ENCODE measurements around the gene RPS21. TPM values are rescaled to one million over a fixed set of nuclear protein-coding genes. Genes with fewer than 3 reads are reported as not detected.

The RPS21 gene
- total and polyA plus RNA-seq, 2 of the 13 experiments (the other 11 are each of a cell fraction or from before 2014, with no cell fraction given): 2,647 to 11,063 TPM

- TF ChIP-seq ZNF121 (CRISPR knock-in tag; IDR thresholded peaks at IDR 0.05): no peak
- peak; percentile 61; the same call in 1 of the 2 replicates for TF ChIP-seq TGIF2 (CRISPR knock-in tag; IDR thresholded peaks at IDR 0.05)
- TF ChIP-seq EP300 (IDR thresholded peaks at IDR 0.05; ENCODE audit: low read depth in 2 of 2, low read length in 2 of 2): peak in 1 of 2 experiments; percentile 58; a peak in 1 of 4 replicates
- peak; percentile 58 for TF ChIP-seq EP300 (CRISPR knock-in tag; IDR thresholded peaks at IDR 0.05; ENCODE audit: borderline replicate concordance)
- no peak for TF ChIP-seq HOXA7 (CRISPR knock-in tag; IDR thresholded peaks at IDR 0.05)
- TF ChIP-seq STAG1 (CRISPR knock-in tag; IDR thresholded peaks at IDR 0.05): peak; percentile 96
- TF ChIP-seq ZNF557 (CRISPR knock-in tag; IDR thresholded peaks at IDR 0.05): peak; percentile 91; the same call in 1 of the 2 replicates
- no peak for TF ChIP-seq ZFP41 (CRISPR knock-in tag; IDR thresholded peaks at IDR 0.05; ENCODE audit: borderline replicate concordance)
- no peak for TF ChIP-seq ZNF432 (CRISPR knock-in tag; IDR thresholded peaks at IDR 0.05; ENCODE audit: borderline replicate concordance)
- TF ChIP-seq, protein P1, sequence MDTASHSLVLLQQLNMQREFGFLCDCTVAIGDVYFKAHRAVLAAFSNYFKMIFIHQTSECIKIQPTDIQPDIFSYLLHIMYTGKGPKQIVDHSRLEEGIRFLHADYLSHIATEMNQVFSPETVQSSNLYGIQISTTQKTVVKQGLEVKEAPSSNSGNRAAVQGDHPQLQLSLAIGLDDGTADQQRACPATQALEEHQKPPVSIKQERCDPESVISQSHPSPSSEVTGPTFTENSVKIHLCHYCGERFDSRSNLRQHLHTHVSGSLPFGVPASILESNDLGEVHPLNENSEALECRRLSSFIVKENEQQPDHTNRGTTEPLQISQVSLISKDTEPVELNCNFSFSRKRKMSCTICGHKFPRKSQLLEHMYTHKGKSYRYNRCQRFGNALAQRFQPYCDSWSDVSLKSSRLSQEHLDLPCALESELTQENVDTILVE (CRISPR knock-in tag; IDR thresholded peaks at IDR 0.05): peak; percentile 52; the same call in 1 of the 2 replicates
- TF ChIP-seq MZF1 (CRISPR knock-in tag; IDR thresholded peaks at IDR 0.05; ENCODE audit: borderline replicate concordance): no peak
- no peak for TF ChIP-seq ZFP82 (CRISPR knock-in tag; IDR thresholded peaks at IDR 0.05; ENCODE audit: borderline replicate concordance)
- no peak for TF ChIP-seq SP1 (IDR thresholded peaks at IDR 0.05)
- peak; percentile 53 for TF ChIP-seq SP1 (CRISPR knock-in tag; IDR thresholded peaks at IDR 0.05)
- TF ChIP-seq ZNF333 (CRISPR knock-in tag; IDR thresholded peaks at IDR 0.05; ENCODE audit: borderline replicate concordance): no peak; the same call in 1 of the 2 replicates
- TF ChIP-seq ZNF253 (CRISPR knock-in tag; IDR thresholded peaks at IDR 0.05; ENCODE audit: borderline replicate concordance): no peak
- peak; percentile 54 for TF ChIP-seq FOXK1 (CRISPR knock-in tag; IDR thresholded peaks at IDR 0.05; ENCODE audit: borderline replicate concordance, low read depth)
- TF ChIP-seq ELF3 (CRISPR knock-in tag; IDR thresholded peaks at IDR 0.05): peak; percentile 73; the same call in 1 of the 2 replicates
- TF ChIP-seq ZBTB49 (CRISPR knock-in tag; IDR thresholded peaks at IDR 0.05; ENCODE audit: borderline replicate concordance): no peak
- peak; percentile 73; the same call in 1 of the 2 replicates for TF ChIP-seq EED (CRISPR knock-in tag; IDR thresholded peaks at IDR 0.05)
- no peak for TF ChIP-seq ZNF292 (CRISPR knock-in tag; IDR thresholded peaks at IDR 0.05; ENCODE audit: borderline replicate concordance, low read depth)
- TF ChIP-seq ZNF619 (CRISPR knock-in tag; IDR thresholded peaks at IDR 0.05): 0 out of 2 replicates have a peak, but pooled peaks have one; percentile 52
- peak; percentile 72 for TF ChIP-seq SP5 (CRISPR knock-in tag; IDR thresholded peaks at IDR 0.05; ENCODE audit: borderline replicate concordance, low read depth)
- TF ChIP-seq GTF2F1 (IDR thresholded peaks at IDR 0.05; ENCODE audit: low read length): no peak
- no peak for TF ChIP-seq ELK4 (CRISPR knock-in tag; IDR thresholded peaks at IDR 0.05; ENCODE audit: borderline replicate concordance)
- TF ChIP-seq YEATS2 (CRISPR knock-in tag; IDR thresholded peaks at IDR 0.05; ENCODE audit: borderline replicate concordance): peak; percentile 79; the same call in 1 of the 2 replicates
These were observed 4.4 kb upstream of the RPS21 start (continued) for GRCh38 chr20:62382306-62383198.

Data from HepG2 (cell line).